GM10847 (cell line): Measurements from ENCODE around the gene STK10.

Experiments
- POLR2A ChIP-seq: IDR thresholded peaks from 2 replicates; pipeline ENCODE4 v1.6.1; 2011; ENCODE audit not compliant: insufficient read length; ENCODE audit errors: extremely low read depth

STK10 gene

DNA sequence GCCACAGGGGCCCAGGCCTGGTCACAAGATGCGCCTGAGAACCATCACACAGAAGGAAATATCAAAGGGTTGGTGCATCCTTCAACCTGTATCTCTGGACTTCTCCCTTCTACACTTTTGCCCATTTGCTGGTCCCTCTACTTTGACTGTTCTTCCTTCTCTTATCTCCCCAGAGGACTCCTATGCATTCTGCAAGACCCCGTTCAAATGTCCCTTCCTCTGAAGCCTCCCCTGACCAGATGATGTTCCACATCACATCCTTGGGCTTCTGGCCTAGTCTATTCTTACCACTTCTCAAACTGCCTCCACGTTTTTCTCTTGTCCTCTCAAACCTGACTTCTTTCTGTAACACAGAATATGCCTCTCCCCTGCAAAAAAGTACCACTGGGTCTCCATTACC lies 34.3 kb downstream of the STK10 start:
- TF ChIP-seq POLR2A: no peak

- TF ChIP-seq POLR2A: no peak
These were observed 36.3 kb downstream of the STK10 start for GRCh38 chr5:172151661-172152210.

DNA sequence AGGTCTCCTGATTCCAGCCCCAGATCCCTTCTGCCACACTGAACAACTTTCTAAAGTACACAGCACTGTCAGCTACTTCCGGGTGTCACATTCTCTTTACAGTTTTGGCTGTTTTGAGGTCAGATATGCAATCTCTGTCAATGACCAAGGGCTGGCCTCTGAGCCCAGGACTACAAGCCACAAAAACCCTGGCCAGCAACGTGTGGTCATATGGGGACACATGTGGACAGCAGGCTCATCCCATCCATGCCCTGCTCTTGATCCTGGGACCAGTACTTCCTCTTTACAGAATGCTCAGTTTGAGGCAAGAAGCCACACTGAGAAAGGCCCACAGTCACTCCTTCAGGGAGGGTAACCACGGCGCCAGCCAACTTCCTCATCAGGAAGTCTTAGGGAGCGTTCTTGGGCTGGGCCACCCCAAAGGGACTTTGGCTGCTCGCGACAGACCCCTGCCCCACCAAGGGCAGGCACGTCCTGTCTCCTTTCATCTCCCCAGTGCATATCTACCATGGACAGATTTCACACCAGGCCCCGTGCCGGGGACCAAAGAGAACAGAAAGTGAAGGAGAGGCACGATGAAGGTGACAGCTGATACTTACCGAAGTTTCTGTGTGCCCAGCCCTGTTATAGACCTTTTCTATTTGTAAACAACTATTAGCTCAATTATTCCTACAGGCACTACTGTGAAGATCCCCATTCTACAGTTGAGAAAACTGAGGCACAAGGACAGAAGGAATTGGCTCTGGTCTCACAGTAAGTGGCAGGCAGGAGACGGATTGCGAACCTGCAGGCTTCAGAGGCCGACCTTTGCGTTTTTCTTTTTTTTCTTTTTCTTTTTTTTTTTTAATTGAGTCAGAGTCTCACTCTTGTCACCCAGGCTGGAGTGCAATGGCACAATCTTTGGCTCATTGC lies 37.3 kb downstream of the STK10 start:
- no peak for TF ChIP-seq POLR2A

GRCh38 chr5:172149073-172149472 lies 39.0 kb downstream of the STK10 start:
- no peak for TF ChIP-seq POLR2A

DNA sequence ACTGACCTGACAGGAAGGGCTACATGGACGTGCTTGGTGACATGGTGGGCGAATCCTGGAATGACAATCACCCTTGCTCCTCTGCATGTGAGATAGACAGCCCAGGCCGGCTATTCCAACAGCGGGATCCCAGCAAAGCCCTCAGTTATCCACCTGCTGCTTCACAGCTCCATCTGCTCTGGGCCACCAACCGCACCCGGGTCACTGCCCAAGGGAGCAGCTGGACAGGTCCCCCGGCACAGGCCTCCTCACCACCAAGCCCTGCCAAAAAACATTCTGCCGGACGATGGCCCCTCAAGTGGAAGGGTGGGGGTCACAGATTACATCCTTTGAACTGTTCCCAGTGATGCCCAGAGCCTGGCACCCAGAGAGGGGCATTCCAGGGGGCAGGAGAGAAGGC lies 39.6 kb downstream of the STK10 start:
- TF ChIP-seq POLR2A: no peak

DNA sequence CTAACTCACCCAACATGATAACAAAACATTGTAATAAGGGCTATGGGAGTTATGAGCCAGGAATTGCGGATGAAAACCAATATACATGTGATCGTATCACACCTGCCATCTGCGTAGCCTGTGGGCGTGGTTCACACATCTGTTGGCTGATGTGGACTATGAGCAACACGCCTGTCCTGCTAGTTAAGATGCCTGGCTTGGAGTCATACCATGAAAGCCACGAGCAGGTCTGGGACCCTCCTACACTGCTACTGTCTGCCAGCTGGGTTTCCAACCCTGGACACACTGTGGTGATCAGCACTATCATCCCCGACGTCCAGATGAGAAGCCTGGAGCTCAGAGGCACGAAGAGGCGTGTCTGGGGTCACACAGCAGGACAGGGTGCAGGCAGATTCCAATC lies 40.2 kb downstream of the STK10 start:
- TF ChIP-seq POLR2A: no peak

DNA sequence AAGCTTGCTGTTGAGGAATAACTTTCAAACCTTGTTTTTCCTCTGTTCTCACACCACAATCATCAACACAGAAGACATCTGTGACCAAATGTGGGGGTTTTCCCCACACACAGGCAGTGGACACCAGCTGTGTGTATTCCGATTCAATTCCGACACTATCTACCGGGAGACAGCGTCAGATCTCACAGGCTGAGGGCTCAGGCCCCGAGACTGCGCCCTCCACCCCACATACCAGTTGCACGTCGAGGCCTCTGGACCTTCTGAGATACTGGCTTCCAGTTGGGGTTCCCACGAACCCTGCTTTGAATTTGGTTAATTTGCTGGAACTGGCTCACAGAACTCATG lies 41.3 kb downstream of the STK10 start:
- no peak for TF ChIP-seq POLR2A

GRCh38 chr5:172145870-172146747 lies 41.9 kb downstream of the STK10 start:
- TF ChIP-seq POLR2A: no peak

DNA sequence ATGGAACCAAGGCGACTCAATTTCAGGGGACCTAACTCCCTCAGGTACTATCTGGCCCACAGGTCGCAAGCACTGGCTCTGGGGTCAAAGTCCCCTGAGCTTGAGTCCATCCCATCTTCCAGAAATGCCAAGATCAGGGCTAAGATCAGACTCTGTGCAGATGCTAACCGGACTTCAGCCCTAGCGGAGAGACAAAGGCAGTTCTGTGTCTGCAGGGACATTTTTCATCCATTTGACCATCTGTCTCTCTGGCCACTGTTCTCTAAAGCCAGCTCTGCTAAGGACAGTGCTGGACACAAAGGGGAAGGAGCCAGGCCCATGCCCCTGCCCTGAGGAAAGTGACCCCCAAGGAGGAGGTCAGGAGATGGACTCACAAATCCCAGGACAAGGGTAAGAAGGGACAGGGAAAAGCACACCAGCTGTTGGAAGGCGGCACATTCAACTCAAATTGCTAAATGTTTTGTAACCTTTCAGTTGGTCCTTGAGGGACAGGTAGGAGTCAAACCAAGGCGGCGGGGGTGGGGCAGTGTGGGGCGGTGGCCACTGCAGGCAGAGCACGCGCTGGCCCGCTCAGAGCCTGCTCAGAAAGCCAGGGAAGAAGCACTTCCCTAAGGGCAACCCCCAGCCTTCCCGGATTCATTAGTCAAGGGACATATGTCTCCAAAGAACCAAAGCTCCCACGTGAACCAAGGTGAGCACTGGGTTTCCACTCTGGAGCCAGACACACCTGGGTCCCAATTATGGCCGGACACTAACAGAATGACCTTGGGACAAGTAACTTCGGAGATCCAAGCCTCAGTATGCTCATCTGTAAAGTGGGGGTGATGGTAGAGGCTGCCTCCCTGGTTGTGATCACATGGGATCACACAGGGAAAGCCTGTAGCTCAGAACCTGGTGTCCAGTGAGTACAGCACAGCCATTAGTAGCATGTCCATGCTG lies 42.8 kb downstream of the STK10 start:
- no peak for TF ChIP-seq POLR2A

DNA sequence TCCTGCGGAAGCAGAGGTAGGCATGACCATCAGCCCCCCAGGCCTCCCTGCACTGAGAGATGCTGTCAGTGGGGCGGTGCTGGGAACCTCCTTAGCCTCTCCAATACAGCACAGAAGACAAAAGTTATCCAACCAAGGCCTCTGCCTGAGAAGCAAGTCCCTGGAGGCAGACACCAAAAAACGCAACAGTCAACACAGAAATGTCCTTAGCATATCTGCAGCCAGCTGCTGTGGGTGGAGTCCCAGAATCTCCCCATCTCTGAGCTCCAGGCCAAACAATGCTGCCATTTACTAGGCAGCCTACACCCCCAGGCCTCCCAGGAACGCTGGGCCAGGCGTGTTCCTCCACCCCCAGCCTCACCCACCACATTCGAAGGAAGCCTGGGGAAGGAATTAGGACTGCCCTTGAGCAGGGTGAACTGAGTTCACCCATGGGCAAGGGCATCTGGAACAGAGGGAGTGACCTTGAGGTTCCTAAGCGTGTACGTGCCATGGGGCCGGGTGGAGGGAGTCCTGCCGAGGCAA lies 43.7 kb downstream of the STK10 start:
- no peak for TF ChIP-seq POLR2A

DNA sequence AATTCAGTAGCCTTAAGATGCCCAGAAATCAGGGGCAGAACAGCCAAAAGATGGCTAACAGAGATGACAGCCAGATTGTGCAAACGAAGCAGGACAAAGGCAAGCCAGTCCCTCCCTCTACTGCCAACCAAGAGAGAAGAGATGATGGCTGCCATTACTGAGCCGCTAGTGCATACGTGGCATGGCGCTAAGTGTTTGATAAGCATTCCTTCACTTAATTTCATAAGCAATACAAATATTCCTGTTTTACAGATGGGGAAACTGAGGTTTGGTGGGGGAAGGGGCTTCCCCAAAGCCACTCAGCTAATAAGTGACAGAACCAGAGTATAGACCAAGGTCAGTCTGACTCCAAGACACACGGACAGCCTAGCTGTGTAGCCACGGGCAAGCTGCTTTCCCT lies 44.1 kb downstream of the STK10 start:
- TF ChIP-seq POLR2A: no peak

GRCh38 chr5:172142709-172143215 lies 45.3 kb downstream of the STK10 start:
- TF ChIP-seq POLR2A: no peak

- TF ChIP-seq POLR2A: no peak
These were observed 46.1 kb downstream of the STK10 start for GRCh38 chr5:172141949-172142319.

DNA sequence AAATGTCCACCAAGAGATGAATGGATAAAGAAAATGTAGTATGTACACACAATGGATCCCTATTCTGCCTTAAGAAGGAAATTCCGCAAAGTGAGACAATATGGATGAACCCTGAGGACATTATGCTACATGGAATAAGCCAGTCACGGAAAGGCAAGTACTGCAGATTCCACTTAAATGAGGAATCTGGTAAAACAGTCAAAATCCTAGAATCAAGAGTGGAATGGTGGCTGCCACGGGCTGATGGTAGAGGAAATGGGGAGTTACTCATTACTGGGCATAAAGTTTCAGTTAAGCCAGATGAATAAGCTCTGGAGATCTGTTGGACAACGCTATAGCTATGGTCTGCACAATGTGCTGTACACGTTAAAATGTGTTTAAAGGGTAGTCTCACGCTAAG lies 47.2 kb downstream of the STK10 start:
- no peak for TF ChIP-seq POLR2A
